Smooth muscle cell (in vitro differentiated cells): ENCODE results near the gene TMEM170B. TPM values are rescaled to one million over a fixed set of nuclear protein-coding genes. Genes with fewer than 3 reads are reported as not detected.

Experiments used
- DNase-seq: peaks from one replicate; lab custom pipeline; 2025; ENCODE audit not compliant: unreplicated experiment; lab: John Stamatoyannopoulos, UW
- H2AFZ ChIP-seq: fragments of 200-600 bp; sonication (generic); 2 replicates; pipeline ENCODE4 v1.6.0; 2016; ENCODE audit warnings: antibody characterized with exemption, low read depth, mild to moderate bottlenecking
- H3F3A ChIP-seq: fragments of 200-600 bp; sonication (generic); 2 replicates; pipeline ENCODE4 v1.6.0; 2017; ENCODE audit warnings: antibody characterized with exemption, low read depth
- H3K27ac ChIP-seq: fragments of 200-600 bp; sonication (generic); 2 replicates; pipeline ENCODE4 v1.5.1; 2016; ENCODE audit warnings: low read depth, mild to moderate bottlenecking
- H3K27me3 ChIP-seq: fragments of 200-600 bp; sonication (generic); 2 replicates; pipeline ENCODE4 v1.6.1; 2016; ENCODE audit warnings: low read depth, mild to moderate bottlenecking
- H3K36me3 ChIP-seq: fragments of 200-600 bp; sonication (generic); 2 replicates; pipeline ENCODE4 v1.5.1; 2016; ENCODE audit warnings: low read depth
- H3K4me1 ChIP-seq: fragments of 200-600 bp; sonication (generic); 2 replicates; pipeline ENCODE4 v1.5.1; 2016; ENCODE audit warnings: low read depth
- H3K4me2 ChIP-seq: fragments of 200-600 bp; sonication (generic); 2 replicates; pipeline ENCODE4 v1.6.0; 2016; ENCODE audit warnings: mild to moderate bottlenecking
- H3K4me3 ChIP-seq: fragments of 200-600 bp; sonication (generic); 2 replicates; pipeline ENCODE4 v1.5.1; 2016; ENCODE audit warnings: mild to moderate bottlenecking
- H3K79me2 ChIP-seq: fragments of 200-600 bp; sonication (generic); 2 replicates; pipeline ENCODE4 v1.6.0; 2016; ENCODE audit warnings: low read depth, mild to moderate bottlenecking
- H3K9ac ChIP-seq: fragments of 200-600 bp; sonication (generic); 2 replicates; pipeline ENCODE4 v1.6.0; 2016; ENCODE audit warnings: low read depth
- H3K9me3 ChIP-seq: fragments of 200-600 bp; sonication (generic); replicated peaks from 2 replicates; pipeline ENCODE4 v1.5.1; 2016; ENCODE audit warnings: low read depth
- H4K20me1 ChIP-seq: fragments of 200-600 bp; sonication (generic); 2 replicates; pipeline ENCODE4 v1.6.0; 2016; ENCODE audit warnings: low read depth
- CTCF ChIP-seq: fragments of 200-600 bp; sonication (generic); IDR thresholded peaks from 2 replicates; pipeline ENCODE4 v1.5.1; 2017; ENCODE audit warnings: borderline replicate concordance, mild to moderate bottlenecking, antibody characterized with exemption; ENCODE audit not compliant: insufficient read depth, poor library complexity, severe bottlenecking
- WGBS: methylation state at CpG from one replicate; pipeline ENCODE4 v1.1.7; 2016; ENCODE audit warnings: low lambda C conversion rate; 5-methylcytosine and 5-hydroxymethylcytosine counted together
- polyA plus RNA-seq: library from polyadenylated mRNA; unstranded; fragments of >200 nt; fragmentation: Nextera tagmentation; extraction: Ambion mirVana; gene quantifications from 2 replicates; pipeline ENCODE4 v1.2.1, GENCODE V29; 2016
- total RNA-seq: library from RNA; depleted of rRNA; stranded (reverse); fragments of >200 nt; gene quantifications from 2 replicates; pipeline ENCODE4 v1.2.3, GENCODE V29; 2014

The TMEM170B gene
- total and polyA plus RNA-seq, 2 experiments from 2014 or later: 0.50 to 0.81 TPM

DNA sequence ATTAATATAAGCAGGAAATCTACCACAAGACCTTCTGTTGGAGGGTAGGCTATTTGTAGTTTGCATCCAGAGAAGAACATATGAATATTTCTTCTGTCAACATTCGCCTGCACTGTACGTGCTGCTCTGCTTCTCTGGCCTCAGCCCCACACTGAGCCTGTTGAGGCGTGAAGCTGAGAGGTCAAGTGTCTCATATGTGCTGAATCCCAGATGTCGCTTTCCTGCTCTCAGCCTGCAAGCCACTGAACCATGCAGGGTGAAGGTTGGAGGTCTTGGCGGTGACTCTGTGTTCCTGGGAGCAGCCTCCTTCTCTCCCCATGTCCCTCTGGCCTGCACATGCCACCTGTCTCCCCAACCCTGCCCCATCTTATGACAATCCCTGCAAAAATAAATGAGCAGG lies 83.6 kb downstream of the TMEM170B start:
- Histone ChIP-seq H3K27me3 (no peaks in the 10 kb centered on the region), H3K4me2 (no peak overlapping the region), H3K79me2 (no peaks in the 10 kb centered on the region), H3K36me3 (no peaks in the 10 kb centered on the region), H3K27ac (no peak overlapping the region), H3K4me3 (no peak overlapping the region), H3K9ac (no peak overlapping the region), H3F3A (no peaks in the 10 kb centered on the region), H3K9me3 (no peaks in the 10 kb centered on the region), H2AFZ (no peak overlapping the region), H4K20me1 (no peaks in the 10 kb centered on the region), H3K4me1 (no peaks in the 10 kb centered on the region)
- no peak for TF ChIP-seq CTCF
- DNase-seq: no peak
- 84% methylated on average over 5 of the region's 5 CpGs for WGBS

GRCh38 chr6:11622156-11622555 lies 84.6 kb downstream of the TMEM170B start:
- H3K79me2 ChIP-seq: no peaks in the 10 kb centered on the region
- no peak for DNase-seq

GRCh38 chr6:11623272-11623671 lies 85.7 kb downstream of the TMEM170B start:
- H3K4me3 ChIP-seq: no peak overlapping the region
- H3K4me1 ChIP-seq: no peaks in the 10 kb centered on the region
- no peaks in the 10 kb centered on the region for H3K27me3 ChIP-seq
- 92% methylated on average over 2 of the region's 2 CpGs for WGBS
- no peak for TF ChIP-seq CTCF
- DNase-seq: no peak
- H3K36me3 ChIP-seq: no peaks in the 10 kb centered on the region
- no peak overlapping the region for H2AFZ ChIP-seq
- H3K79me2 ChIP-seq: no peaks in the 10 kb centered on the region
- no peaks in the 10 kb centered on the region for H4K20me1 ChIP-seq
- H3K27ac ChIP-seq: no peak overlapping the region
- H3K9me3 ChIP-seq: no peaks in the 10 kb centered on the region
- H3K4me2 ChIP-seq: no peak overlapping the region
- H3K9ac ChIP-seq: no peak overlapping the region
- no peaks in the 10 kb centered on the region for H3F3A ChIP-seq

More at GRCh38 chr6:11622156-11622555, 84.6 kb downstream of the TMEM170B start:
- Histone ChIP-seq H3F3A (no peaks in the 10 kb centered on the region), H3K9me3 (no peaks in the 10 kb centered on the region), H4K20me1 (no peaks in the 10 kb centered on the region), H3K4me2 (no peak overlapping the region), H3K36me3 (no peaks in the 10 kb centered on the region), H3K9ac (no peak overlapping the region), H3K27ac (no peak overlapping the region), H3K4me1 (no peaks in the 10 kb centered on the region), H3K4me3 (no peak overlapping the region), H3K27me3 (no peaks in the 10 kb centered on the region), H2AFZ (no peak overlapping the region)
- WGBS: 93% methylated on average over 4 of the region's 4 CpGs
- no peak for TF ChIP-seq CTCF

DNA sequence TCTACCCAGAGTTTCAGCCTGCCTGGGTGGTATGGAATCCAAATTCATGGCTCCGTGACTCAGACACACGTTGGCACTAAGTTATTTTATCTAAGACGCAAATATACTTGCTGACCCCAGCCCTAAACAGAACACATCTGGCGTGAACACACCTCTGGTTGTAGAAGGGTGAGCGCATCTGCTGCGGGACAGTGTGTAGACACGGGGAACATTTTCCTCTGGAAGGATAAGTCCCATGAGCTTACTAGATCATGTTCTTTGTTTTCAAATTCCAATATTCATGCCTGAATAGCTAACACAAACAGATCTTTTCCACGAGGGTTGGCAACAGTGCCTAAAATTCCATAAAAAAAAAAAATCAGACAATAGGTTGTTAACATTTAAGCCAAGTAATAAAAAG lies 87.8 kb downstream of the TMEM170B start:
- Histone ChIP-seq H3K9me3 (no peaks in the 10 kb centered on the region), H3K9ac (no peak overlapping the region), H3K4me3 (no peak overlapping the region), H3K4me2 (no peak overlapping the region), H3K27ac (no peak overlapping the region), H3K79me2 (no peaks in the 10 kb centered on the region), H3K4me1 (no peaks in the 10 kb centered on the region), H4K20me1 (no peaks in the 10 kb centered on the region), H3F3A (no peaks in the 10 kb centered on the region), H2AFZ (no peak overlapping the region), H3K36me3 (no peaks in the 10 kb centered on the region), H3K27me3 (no peaks in the 10 kb centered on the region)
- 94% methylated on average over 8 of the region's 8 CpGs for WGBS
- no peak for DNase-seq
- no peak for TF ChIP-seq CTCF
